ENCODE data around the gene SDHAF2. TPM values are rescaled to one million over a fixed set of nuclear protein-coding genes. Genes with fewer than 3 reads are reported as not detected.

The SDHAF2 gene
- total RNA-seq, 4 donors from 2014 or later, result 29.0 to 71.0 (median 48.3) TPM

DNA sequence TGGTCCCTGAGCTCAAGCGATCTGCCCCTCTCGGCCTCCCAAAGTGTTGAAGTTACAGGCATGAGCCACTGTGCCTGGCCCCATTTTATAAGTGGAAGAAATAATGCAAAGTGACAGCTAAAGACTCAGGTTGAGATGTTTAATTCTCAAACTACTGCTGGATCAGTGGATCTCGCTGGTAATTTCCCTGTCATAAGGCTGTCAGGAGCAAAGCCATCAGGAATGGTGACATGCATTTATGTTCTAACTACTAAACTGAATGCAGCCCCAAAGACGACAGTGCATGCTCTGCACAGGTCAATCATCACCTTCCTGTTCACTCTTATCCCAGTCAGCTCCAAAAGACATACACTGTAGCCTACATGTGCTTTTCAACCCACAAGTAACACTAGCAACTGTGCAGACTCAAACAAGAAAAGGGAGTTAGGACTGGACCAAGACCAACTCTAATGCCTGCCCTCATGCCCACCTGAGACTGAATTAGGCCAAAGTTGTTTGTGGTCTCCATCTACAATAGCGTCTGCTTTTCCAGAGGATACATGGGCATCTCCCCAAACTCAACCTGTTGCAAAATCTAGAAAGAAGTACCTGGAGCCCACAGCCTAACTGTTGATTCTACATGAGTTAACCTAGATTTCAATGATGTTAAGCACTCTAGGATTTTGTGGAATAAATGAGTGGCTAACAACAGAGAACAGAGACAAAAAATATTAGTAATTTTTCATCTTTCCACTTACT, 22.8 kb upstream of the SDHAF2 start:
- Histone ChIP-seq H3K27ac (replicated peaks in 1 of 4) (peak overlapping the region in 2 of 4 donors; percentile 13 to 56), H3K4me3 (no peak overlapping the region), H3K27me3 (no peaks in the 10 kb centered on the region), H3K9me3 (no peaks in the 10 kb centered on the region), H3K4me1 (no peaks in the 10 kb centered on the region), H3K36me3 (peaks cover 82 to 100% (median 100%) of the 10 kb centered on the region in 4 donors)
- no peak for DNase-seq (ENCODE audit: extremely low spot score)
- WGBS, result 93% methylated on average over 5 of the region's 5 CpGs
- TF ChIP-seq EP300 (IDR thresholded peaks at IDR 0.05), result no peak
- TF ChIP-seq POLR2AphosphoS5 (IDR thresholded peaks at IDR 0.05), result no peak
- TF ChIP-seq, protein P1, sequence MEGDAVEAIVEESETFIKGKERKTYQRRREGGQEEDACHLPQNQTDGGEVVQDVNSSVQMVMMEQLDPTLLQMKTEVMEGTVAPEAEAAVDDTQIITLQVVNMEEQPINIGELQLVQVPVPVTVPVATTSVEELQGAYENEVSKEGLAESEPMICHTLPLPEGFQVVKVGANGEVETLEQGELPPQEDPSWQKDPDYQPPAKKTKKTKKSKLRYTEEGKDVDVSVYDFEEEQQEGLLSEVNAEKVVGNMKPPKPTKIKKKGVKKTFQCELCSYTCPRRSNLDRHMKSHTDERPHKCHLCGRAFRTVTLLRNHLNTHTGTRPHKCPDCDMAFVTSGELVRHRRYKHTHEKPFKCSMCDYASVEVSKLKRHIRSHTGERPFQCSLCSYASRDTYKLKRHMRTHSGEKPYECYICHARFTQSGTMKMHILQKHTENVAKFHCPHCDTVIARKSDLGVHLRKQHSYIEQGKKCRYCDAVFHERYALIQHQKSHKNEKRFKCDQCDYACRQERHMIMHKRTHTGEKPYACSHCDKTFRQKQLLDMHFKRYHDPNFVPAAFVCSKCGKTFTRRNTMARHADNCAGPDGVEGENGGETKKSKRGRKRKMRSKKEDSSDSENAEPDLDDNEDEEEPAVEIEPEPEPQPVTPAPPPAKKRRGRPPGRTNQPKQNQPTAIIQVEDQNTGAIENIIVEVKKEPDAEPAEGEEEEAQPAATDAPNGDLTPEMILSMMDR (IDR thresholded peaks at IDR 0.05), result no peak
- no peak for TF ChIP-seq POLR2A (IDR thresholded peaks at IDR 0.05; ENCODE audit: low read depth)
- intact Hi-C loops (cut with DNase I), result no loop called here

DNA sequence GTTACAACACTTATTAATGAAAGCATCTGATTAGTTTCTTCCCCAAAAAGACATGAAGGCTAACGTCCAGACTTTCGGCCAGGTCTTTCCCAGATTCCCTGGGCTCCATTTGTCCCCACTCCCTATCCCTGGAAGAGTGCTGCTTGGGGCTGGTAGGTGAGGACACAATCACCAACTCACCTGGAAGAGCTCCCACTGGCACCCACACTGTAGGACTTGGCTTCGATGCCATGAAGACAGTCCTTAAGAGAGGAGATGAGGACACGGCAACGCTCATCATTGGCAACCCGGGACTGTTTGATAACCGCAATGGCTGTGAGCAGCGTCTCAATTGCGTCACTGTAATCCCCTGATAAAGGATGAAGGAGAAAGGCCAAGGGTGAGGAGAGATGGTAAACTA, 18.3 kb upstream of the SDHAF2 start:
- no peaks in the 10 kb centered on the region for H3K4me1 ChIP-seq
- intact Hi-C loops (cut with DNase I), result no loop called here
- DNase-seq (ENCODE audit: extremely low spot score), result no peak
- TF ChIP-seq, protein P1 (IDR thresholded peaks at IDR 0.05), result no peak
- TF ChIP-seq POLR2A (IDR thresholded peaks at IDR 0.05; ENCODE audit: low read depth), result no peak
- TF ChIP-seq POLR2AphosphoS5 (IDR thresholded peaks at IDR 0.05), result no peak
- no peak for TF ChIP-seq EP300 (IDR thresholded peaks at IDR 0.05)
- H3K4me3 ChIP-seq, result no peak overlapping the region
- no peak overlapping the region for H3K27ac ChIP-seq (replicated peaks in 1 of 4)
- H3K9me3 ChIP-seq, result no peaks in the 10 kb centered on the region
- 71% methylated on average over 9 of the region's 9 CpGs for WGBS
- peaks cover 100% of the 10 kb centered on the region in 4 donors for H3K36me3 ChIP-seq
- H3K27me3 ChIP-seq, result no peaks in the 10 kb centered on the region

DNA sequence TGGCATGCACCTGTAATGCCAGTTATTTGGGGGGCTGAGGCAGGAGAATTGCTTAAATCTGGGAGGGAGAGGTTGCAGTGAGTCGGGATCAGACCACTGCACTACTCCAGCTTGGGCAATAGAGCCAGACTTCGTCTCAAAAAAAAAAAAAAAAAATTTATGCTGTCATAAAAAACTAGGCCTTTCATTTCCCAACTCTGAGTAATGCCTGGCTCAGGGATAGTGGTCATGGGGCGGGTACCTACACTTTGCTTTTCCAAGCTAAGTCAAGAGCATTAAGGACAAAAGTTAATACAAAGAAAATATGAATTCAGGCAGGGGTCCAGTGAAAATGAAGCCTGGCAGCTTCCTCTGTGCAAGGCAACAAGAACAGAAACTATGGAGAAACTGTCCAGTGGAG, 16.4 kb upstream of the SDHAF2 start:
- no peaks in the 10 kb centered on the region for H3K9me3 ChIP-seq
- no peak overlapping the region for H3K4me3 ChIP-seq
- WGBS, result 70% methylated on average over 3 of the region's 3 CpGs
- H3K4me1 ChIP-seq, result peaks cover 7 to 16% (median 14%) of the 10 kb centered on the region in 4 donors
- no peak overlapping the region for H3K27ac ChIP-seq (replicated peaks in 1 of 4)
- peaks cover 91 to 100% (median 100%) of the 10 kb centered on the region in 4 donors for H3K36me3 ChIP-seq
- no peak for DNase-seq (ENCODE audit: extremely low spot score)
- TF ChIP-seq EP300 (IDR thresholded peaks at IDR 0.05) (no peak), POLR2AphosphoS5 (IDR thresholded peaks at IDR 0.05) (no peak), POLR2A (IDR thresholded peaks at IDR 0.05; ENCODE audit: low read depth) (no peak)
- TF ChIP-seq, protein P1 (IDR thresholded peaks at IDR 0.05), result no peak
- intact Hi-C loops (cut with DNase I), result no loop called here
- no peaks in the 10 kb centered on the region for H3K27me3 ChIP-seq

DNA sequence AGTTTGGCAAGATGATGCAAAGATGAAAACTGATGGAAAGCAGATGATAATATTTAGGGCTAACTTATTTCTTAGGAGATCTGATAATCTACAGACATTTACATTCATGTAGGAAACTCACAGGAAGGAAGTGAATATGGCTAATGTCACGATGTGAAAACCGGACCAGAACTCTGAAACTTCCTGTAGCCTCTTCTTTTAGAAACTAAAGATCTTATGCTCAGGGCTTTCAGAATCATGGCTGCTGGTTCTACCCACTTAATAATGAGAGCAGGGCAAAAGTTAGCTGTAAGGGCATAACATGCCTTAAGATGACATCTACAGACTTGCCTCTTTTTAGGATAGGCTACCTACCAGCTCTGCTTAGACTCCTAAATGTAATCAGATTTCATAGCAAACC, 15.4 kb upstream of the SDHAF2 start:
- no peak for TF ChIP-seq POLR2AphosphoS5 (IDR thresholded peaks at IDR 0.05)
- no peak for TF ChIP-seq POLR2A (IDR thresholded peaks at IDR 0.05; ENCODE audit: low read depth)
- TF ChIP-seq EP300 (IDR thresholded peaks at IDR 0.05), result no peak
- intact Hi-C loops (cut with DNase I), result no loop called here
- H3K36me3 ChIP-seq, result peaks cover 88 to 100% (median 100%) of the 10 kb centered on the region in 4 donors
- peaks cover 7 to 18% (median 14%) of the 10 kb centered on the region in 4 donors for H3K4me1 ChIP-seq
- no peak for DNase-seq (ENCODE audit: extremely low spot score)
- H3K9me3 ChIP-seq, result no peaks in the 10 kb centered on the region
- no peak overlapping the region for H3K4me3 ChIP-seq
- 66% methylated on average over 2 of the region's 2 CpGs for WGBS
- H3K27ac ChIP-seq (replicated peaks in 1 of 4), result no peak overlapping the region
- no peaks in the 10 kb centered on the region for H3K27me3 ChIP-seq

DNA sequence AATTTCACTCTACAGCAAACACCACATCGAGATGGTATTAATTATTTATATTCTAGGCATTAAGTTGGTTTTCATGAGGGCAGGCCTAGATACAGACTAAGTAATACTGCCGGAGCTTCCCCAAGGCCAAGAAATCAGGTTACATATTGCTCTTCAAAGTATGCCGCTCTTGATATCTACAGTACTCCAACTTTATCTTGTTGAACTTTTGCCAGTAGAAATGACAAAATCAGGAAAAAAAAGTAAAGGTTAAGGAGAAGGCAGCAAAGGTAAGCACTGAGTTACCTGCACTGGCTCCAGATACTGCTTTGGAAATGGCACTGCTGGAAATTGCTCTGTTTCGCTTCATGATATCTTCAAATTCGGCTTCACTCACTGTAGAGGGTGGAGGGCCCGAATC, 14.5 kb upstream of the SDHAF2 start:
- WGBS, result 94% methylated on average over 6 of the region's 6 CpGs
- no peak overlapping the region for H3K27ac ChIP-seq (replicated peaks in 1 of 4)
- no peak overlapping the region for H3K4me3 ChIP-seq
- no peak for DNase-seq (ENCODE audit: extremely low spot score)
- no peaks in the 10 kb centered on the region for H3K27me3 ChIP-seq
- peaks cover 7 to 18% (median 14%) of the 10 kb centered on the region in 4 donors for H3K4me1 ChIP-seq
- intact Hi-C loops (cut with DNase I), result no loop called here
- TF ChIP-seq POLR2A (IDR thresholded peaks at IDR 0.05; ENCODE audit: low read depth) (no peak), EP300 (IDR thresholded peaks at IDR 0.05) (no peak), POLR2AphosphoS5 (IDR thresholded peaks at IDR 0.05) (no peak)
- TF ChIP-seq, protein P1 (IDR thresholded peaks at IDR 0.05), result no peak
- H3K36me3 ChIP-seq, result peaks cover 86 to 100% (median 100%) of the 10 kb centered on the region in 4 donors
- no peaks in the 10 kb centered on the region for H3K9me3 ChIP-seq
